Gastrocnemius medialis (tissue), 4 donors: ENCODE results near the gene KCNH6.

Experiments
- CTCF ChIP-seq, 5 experiments: fragments of 450-650 bp in 3 of 5; fragments of 200-600 bp in 2 of 5; sonication (generic) in 2 of 5; IDR thresholded peaks in 4 of 5; conservative IDR thresholded peaks in 1 of 5; 1 replicate in 4 of 5; 2 replicates in 1 of 5; pipeline ENCODE4 v1.5.1; 2016 to 2019; ENCODE audit warnings: antibody characterized with exemption in 5 of 5, mild to moderate bottlenecking in 3 of 5, moderate library complexity in 3 of 5
- POLR2A ChIP-seq, 2 donors: fragments of 450-650 bp; IDR thresholded peaks; one replicate each; pipeline ENCODE4 v1.6.1; 2017; ENCODE audit warnings: antibody characterized with exemption in 2 of 2, mild to moderate bottlenecking in 2 of 2, moderate library complexity in 2 of 2

GRCh38 chr17:63550817-63551639 is 27.9 kb downstream of the KCNH6 start:
- TF ChIP-seq POLR2A (IDR thresholded peaks at IDR 0.05) (no peak), CTCF (IDR thresholded peaks at IDR 0.05 in 4 of 5, conservative IDR thresholded peaks at IDR 0.05 in 1 of 5) (no peak)
